ENCODE measurements around the gene NFIC.

The NFIC gene

DNA sequence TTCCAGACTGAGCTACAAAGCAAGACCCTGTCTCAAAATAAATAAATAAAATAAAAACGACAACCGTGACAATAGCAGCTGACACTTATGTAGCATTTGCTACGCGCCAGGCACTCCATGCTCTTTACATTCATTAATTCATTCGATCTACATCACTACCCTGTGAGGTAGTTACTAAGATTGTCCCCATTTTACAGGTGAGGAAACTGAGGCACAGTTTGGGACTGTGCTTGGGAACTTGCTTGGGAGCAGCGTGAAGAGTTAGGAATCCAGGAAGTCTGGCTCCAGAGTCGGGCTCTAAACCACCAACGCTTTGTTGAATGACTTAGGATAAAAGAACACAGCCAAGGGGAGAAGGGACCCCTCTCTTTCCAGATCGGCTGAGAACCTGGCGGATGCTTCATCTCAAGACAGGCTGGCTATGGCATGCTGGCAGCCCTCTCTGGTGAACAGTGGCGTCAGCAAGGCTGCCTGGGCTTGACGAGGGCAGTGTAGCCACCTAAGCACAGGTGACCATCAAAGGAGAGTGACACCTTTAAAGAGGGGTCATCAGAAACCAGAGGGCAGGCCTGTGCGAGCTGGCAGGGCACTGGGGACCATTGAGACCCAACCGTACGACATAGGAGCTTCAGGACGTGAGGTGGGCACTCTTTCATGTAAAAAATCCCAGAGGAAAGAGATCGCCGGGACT is 133.5 kb downstream of the NFIC start:
- peak; percentile 30 for ATAC-seq

DNA sequence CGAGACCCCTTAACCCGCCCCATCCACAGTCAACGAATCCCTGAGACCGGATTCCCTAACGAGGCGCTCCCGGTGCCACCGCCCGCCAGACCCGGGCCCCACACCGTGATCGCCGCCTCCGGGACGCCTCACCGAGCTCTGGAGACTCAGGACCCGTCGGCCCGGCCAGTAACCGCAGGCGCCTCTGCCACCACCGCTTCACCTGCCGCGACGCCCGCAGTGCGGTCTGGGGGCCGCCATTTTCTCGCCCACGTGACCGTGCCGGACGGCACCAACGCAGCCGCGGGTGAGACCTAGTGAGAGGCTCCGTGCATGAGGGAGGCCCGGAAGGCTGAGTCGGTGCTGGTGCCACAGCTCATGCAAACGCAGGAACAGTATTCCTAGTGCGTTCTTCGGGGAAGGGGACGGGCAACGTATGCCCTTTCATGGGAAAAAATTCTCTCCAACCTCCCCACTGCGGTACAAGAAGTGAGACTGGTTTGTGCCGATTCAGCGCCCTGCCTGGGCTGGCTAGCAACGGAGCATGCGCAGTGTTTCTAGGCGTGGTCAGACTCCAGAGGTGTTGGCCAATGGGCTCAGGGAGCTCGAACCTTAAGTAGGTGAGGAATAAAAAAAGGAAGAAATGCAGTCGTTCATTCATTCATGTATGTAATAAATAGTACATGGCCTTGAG is 134.2 kb downstream of the NFIC start, which contains the start of gene DOHH:
DOHH (minus strand) TSS at position 246 of the 673 bp plus-strand sequence. CDS start 3,860 bp downstream, outside the sequence.
- TF ChIP-seq CSDC2 (CRISPR knock-in tag; IDR thresholded peaks at IDR 0.05) (no peak), ZC3H10 (CRISPR knock-in tag; IDR thresholded peaks at IDR 0.05) (no peak), ZNF565 (CRISPR knock-in tag; conservative IDR thresholded peaks at IDR 0.05; ENCODE audit: low read depth) (no peak), RARB (CRISPR knock-in tag; IDR thresholded peaks at IDR 0.05) (no peak), SNAI2 (CRISPR knock-in tag; IDR thresholded peaks at IDR 0.05) (no peak), ZNF70 (CRISPR knock-in tag; IDR thresholded peaks at IDR 0.05) (no peak), TOX (CRISPR knock-in tag; IDR thresholded peaks at IDR 0.05; ENCODE audit: borderline replicate concordance) (no peak), BACH2 (CRISPR knock-in tag; IDR thresholded peaks at IDR 0.05; ENCODE audit: borderline replicate concordance) (no peak), PPARA (CRISPR knock-in tag; IDR thresholded peaks at IDR 0.05; ENCODE audit: borderline replicate concordance) (no peak), OSR1 (CRISPR knock-in tag; IDR thresholded peaks at IDR 0.05) (no peak)
- TF ChIP-seq, protein P1, sequence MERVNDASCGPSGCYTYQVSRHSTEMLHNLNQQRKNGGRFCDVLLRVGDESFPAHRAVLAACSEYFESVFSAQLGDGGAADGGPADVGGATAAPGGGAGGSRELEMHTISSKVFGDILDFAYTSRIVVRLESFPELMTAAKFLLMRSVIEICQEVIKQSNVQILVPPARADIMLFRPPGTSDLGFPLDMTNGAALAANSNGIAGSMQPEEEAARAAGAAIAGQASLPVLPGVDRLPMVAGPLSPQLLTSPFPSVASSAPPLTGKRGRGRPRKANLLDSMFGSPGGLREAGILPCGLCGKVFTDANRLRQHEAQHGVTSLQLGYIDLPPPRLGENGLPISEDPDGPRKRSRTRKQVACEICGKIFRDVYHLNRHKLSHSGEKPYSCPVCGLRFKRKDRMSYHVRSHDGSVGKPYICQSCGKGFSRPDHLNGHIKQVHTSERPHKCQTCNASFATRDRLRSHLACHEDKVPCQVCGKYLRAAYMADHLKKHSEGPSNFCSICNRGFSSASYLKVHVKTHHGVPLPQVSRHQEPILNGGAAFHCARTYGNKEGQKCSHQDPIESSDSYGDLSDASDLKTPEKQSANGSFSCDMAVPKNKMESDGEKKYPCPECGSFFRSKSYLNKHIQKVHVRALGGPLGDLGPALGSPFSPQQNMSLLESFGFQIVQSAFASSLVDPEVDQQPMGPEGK (CRISPR knock-in tag; IDR thresholded peaks at IDR 0.05; ENCODE audit: borderline replicate concordance): no peak
- TF ChIP-seq, protein P2, sequence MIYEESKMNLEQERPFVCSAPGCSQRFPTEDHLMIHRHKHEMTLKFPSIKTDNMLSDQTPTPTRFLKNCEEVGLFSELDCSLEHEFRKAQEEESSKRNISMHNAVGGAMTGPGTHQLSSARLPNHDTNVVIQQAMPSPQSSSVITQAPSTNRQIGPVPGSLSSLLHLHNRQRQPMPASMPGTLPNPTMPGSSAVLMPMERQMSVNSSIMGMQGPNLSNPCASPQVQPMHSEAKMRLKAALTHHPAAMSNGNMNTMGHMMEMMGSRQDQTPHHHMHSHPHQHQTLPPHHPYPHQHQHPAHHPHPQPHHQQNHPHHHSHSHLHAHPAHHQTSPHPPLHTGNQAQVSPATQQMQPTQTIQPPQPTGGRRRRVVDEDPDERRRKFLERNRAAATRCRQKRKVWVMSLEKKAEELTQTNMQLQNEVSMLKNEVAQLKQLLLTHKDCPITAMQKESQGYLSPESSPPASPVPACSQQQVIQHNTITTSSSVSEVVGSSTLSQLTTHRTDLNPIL (CRISPR knock-in tag; IDR thresholded peaks at IDR 0.05; ENCODE audit: low read depth): no peak
- TF ChIP-seq, protein P3, sequence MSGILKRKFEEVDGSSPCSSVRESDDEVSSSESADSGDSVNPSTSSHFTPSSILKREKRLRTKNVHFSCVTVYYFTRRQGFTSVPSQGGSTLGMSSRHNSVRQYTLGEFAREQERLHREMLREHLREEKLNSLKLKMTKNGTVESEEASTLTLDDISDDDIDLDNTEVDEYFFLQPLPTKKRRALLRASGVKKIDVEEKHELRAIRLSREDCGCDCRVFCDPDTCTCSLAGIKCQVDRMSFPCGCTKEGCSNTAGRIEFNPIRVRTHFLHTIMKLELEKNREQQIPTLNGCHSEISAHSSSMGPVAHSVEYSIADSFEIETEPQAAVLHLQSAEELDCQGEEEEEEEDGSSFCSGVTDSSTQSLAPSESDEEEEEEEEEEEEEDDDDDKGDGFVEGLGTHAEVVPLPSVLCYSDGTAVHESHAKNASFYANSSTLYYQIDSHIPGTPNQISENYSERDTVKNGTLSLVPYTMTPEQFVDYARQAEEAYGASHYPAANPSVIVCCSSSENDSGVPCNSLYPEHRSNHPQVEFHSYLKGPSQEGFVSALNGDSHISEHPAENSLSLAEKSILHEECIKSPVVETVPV (CRISPR knock-in tag; IDR thresholded peaks at IDR 0.05): no peak
- TF ChIP-seq, protein P4, sequence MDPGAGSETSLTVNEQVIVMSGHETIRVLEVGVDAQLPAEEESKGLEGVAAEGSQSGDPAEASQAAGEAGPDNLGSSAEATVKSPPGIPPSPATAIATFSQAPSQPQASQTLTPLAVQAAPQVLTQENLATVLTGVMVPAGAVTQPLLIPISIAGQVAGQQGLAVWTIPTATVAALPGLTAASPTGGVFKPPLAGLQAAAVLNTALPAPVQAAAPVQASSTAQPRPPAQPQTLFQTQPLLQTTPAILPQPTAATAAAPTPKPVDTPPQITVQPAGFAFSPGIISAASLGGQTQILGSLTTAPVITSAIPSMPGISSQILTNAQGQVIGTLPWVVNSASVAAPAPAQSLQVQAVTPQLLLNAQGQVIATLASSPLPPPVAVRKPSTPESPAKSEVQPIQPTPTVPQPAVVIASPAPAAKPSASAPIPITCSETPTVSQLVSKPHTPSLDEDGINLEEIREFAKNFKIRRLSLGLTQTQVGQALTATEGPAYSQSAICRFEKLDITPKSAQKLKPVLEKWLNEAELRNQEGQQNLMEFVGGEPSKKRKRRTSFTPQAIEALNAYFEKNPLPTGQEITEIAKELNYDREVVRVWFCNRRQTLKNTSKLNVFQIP (CRISPR knock-in tag; IDR thresholded peaks at IDR 0.05; ENCODE audit: borderline replicate concordance, low read depth): no peak
- ATAC-seq: peak; percentile 96

More for the DNA sequence above, 133.5 kb downstream of the NFIC start:
- TF ChIP-seq OSR1 (CRISPR knock-in tag; IDR thresholded peaks at IDR 0.05) (no peak), TSHZ2 (CRISPR knock-in tag; IDR thresholded peaks at IDR 0.05) (no peak), ZNF70 (CRISPR knock-in tag; IDR thresholded peaks at IDR 0.05) (no peak), ZC3H10 (CRISPR knock-in tag; IDR thresholded peaks at IDR 0.05) (no peak), CSDC2 (CRISPR knock-in tag; IDR thresholded peaks at IDR 0.05) (no peak), ZNF8 (CRISPR knock-in tag; IDR thresholded peaks at IDR 0.05) (no peak), SNAI2 (CRISPR knock-in tag; IDR thresholded peaks at IDR 0.05) (no peak), TCF4 (CRISPR knock-in tag; IDR thresholded peaks at IDR 0.05; ENCODE audit: borderline replicate concordance) (no peak)
- TF ChIP-seq, protein P3 (CRISPR knock-in tag; IDR thresholded peaks at IDR 0.05): no peak
- TF ChIP-seq, protein P4 (CRISPR knock-in tag; IDR thresholded peaks at IDR 0.05; ENCODE audit: borderline replicate concordance, low read depth): no peak
